DOHH2 (cell line): ENCODE results near the gene SMG6.

Source experiments
- H3F3A ChIP-seq: fragments of 200-600 bp; sonication (generic), shearing (Covaris generic); 2 replicates; pipeline ENCODE4 v1.6.0; 2016; ENCODE audit warnings: antibody characterized with exemption, mild to moderate bottlenecking; ENCODE audit not compliant: control insufficient read depth, insufficient read depth
- H3K27ac ChIP-seq: fragments of 200-600 bp; sonication (generic); 2 replicates; pipeline ENCODE4 v1.5.1; 2014; ENCODE audit warnings: low read depth, mild to moderate bottlenecking, low read length, moderate library complexity
- H3K27me3 ChIP-seq: fragments of 200-600 bp; sonication (generic); 2 replicates; pipeline ENCODE4 v1.6.1; 2014; ENCODE audit warnings: mild to moderate bottlenecking, low read length, mixed read lengths; ENCODE audit not compliant: control insufficient read depth
- H3K36me3 ChIP-seq: fragments of 200-600 bp; sonication (generic); 2 replicates; pipeline ENCODE4 v1.6.1; 2014; ENCODE audit warnings: mild to moderate bottlenecking, low read length, moderate library complexity, mixed read lengths; ENCODE audit not compliant: control insufficient read depth
- H3K4me1 ChIP-seq: fragments of 200-600 bp; sonication (generic); 2 replicates; pipeline ENCODE4 v1.6.1; 2014; ENCODE audit warnings: mild to moderate bottlenecking, low read length, mixed read lengths; ENCODE audit not compliant: control insufficient read depth
- H3K4me2 ChIP-seq: fragments of 200-600 bp; sonication (generic); 2 replicates; pipeline ENCODE4 v1.6.0; 2014; ENCODE audit warnings: mild to moderate bottlenecking, low read length, moderate library complexity
- H3K4me3 ChIP-seq: fragments of 200-600 bp; sonication (generic); 2 replicates; pipeline ENCODE4 v1.5.1; 2014; ENCODE audit warnings: mild to moderate bottlenecking, low read length, mixed read lengths
- H3K79me2 ChIP-seq: fragments of 200-600 bp; sonication (generic); 2 replicates; pipeline ENCODE4 v1.6.1; 2014; ENCODE audit warnings: mild to moderate bottlenecking, low read length, mixed read lengths; ENCODE audit not compliant: control insufficient read depth
- H3K9me2 ChIP-seq: fragments of 200-600 bp; sonication (generic); replicated peaks from 2 replicates; pipeline ENCODE4 v1.6.1; 2014; ENCODE audit warnings: mild to moderate bottlenecking, low read length, mixed read lengths; ENCODE audit not compliant: control insufficient read depth
- H3K9me3 ChIP-seq: fragments of 200-600 bp; sonication (generic); 2 replicates; pipeline ENCODE4 v1.6.1; 2014; ENCODE audit warnings: antibody characterized with exemption, low read length, mixed read lengths; ENCODE audit not compliant: control insufficient read depth, insufficient read depth
- H4K20me1 ChIP-seq: fragments of 200-600 bp; sonication (generic); 2 replicates; pipeline ENCODE4 v1.6.0; 2014; ENCODE audit warnings: low read depth, mild to moderate bottlenecking, antibody characterized with exemption, low read length, moderate library complexity; ENCODE audit not compliant: control insufficient read depth, insufficient read depth
- EZH2phosphoT487 ChIP-seq: fragments of 200-600 bp; sonication (generic); IDR thresholded peaks from 2 replicates; pipeline ENCODE4 v1.6.1; 2017; ENCODE audit warnings: borderline replicate concordance, mild to moderate bottlenecking, antibody characterized with exemption, low read length, moderate library complexity, mixed read lengths
- TF ChIP-seq, protein P1 (sequence below): fragments of 200-600 bp; sonication (generic); IDR thresholded peaks from one replicate; pipeline ENCODE4 v1.5.1; 2014; ENCODE audit warnings: antibody characterized with exemption, mild to moderate bottlenecking, low read depth, low read length; ENCODE audit not compliant: poor library complexity, severe bottlenecking

The SMG6 gene

DNA sequence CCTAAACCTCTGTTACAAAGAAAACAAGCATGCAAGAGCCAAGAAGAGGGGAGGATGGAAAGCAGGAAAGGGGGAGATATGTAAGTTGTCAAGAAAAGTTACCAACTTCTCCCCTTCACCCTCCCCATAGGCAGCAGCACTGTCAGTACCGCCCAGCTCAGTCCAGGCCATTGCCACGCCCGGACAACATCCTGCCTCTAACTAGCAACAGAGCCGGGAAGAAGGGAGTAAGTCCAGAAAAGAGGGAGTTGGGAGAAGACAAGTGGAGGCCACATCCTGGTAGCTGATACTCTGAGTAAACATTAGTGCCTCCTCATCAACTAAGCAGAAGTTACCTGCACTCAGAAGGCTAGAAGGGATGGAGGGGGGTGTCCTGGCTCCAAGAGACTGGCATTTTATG lies 113.6 kb downstream of the SMG6 start:
- TF ChIP-seq, protein P1, sequence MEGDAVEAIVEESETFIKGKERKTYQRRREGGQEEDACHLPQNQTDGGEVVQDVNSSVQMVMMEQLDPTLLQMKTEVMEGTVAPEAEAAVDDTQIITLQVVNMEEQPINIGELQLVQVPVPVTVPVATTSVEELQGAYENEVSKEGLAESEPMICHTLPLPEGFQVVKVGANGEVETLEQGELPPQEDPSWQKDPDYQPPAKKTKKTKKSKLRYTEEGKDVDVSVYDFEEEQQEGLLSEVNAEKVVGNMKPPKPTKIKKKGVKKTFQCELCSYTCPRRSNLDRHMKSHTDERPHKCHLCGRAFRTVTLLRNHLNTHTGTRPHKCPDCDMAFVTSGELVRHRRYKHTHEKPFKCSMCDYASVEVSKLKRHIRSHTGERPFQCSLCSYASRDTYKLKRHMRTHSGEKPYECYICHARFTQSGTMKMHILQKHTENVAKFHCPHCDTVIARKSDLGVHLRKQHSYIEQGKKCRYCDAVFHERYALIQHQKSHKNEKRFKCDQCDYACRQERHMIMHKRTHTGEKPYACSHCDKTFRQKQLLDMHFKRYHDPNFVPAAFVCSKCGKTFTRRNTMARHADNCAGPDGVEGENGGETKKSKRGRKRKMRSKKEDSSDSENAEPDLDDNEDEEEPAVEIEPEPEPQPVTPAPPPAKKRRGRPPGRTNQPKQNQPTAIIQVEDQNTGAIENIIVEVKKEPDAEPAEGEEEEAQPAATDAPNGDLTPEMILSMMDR: no peak
- no peak for TF ChIP-seq EZH2phosphoT487

DNA sequence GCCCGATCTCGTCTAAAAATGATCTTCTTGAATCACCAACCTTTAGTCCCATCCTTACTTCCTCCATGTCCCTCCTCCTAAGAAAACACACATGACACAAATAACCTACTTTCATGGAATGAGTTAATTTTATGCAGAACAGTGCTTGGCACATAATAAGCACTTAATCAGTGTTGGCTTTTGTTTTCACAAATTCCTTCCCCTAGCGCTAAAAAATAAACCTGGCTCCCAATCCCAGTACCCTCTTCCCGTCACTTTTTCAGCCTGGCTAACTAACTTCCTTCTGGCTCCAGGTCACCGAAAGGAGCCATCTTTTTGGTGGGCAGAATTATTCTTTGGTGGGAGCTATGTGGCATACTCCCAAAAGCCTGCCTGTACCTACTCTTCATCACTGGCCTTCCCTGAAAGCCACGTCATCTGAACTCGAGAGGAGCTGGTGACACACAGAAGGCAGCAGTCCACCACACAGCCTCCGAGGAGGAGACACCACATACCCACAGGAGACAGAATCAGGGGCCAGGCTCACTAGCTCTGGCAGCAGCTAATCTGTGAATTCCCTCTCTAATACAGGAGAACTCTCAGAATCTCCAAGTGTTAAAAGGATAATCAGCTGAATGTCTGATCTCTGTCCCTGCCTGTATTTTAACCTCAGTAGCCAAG lies 114.5 kb downstream of the SMG6 start:
- Histone ChIP-seq H3K27me3 (no peaks in the 10 kb centered on the region), H3K4me3 (no peak overlapping the region), H3F3A (no peaks in the 10 kb centered on the region), H3K4me1 (peaks cover 9% of the 10 kb centered on the region), H3K4me2 (no peak overlapping the region), H3K36me3 (peaks cover 9% of the 10 kb centered on the region), H4K20me1 (no peaks in the 10 kb centered on the region), H3K27ac (no peak overlapping the region), H3K79me2 (no peaks in the 10 kb centered on the region), H3K9me3 (no peaks in the 10 kb centered on the region), H3K9me2 (no peaks in the 10 kb centered on the region)
- TF ChIP-seq, protein P1: no peak
- no peak for TF ChIP-seq EZH2phosphoT487

More for the DNA sequence above, 113.6 kb downstream of the SMG6 start:
- no peaks in the 10 kb centered on the region for H3F3A ChIP-seq
- no peak overlapping the region for H3K4me2 ChIP-seq
- H3K36me3 ChIP-seq: peaks cover 8% of the 10 kb centered on the region
- no peaks in the 10 kb centered on the region for H3K79me2 ChIP-seq
- H3K9me3 ChIP-seq: no peaks in the 10 kb centered on the region
- no peak overlapping the region for H3K4me3 ChIP-seq
- no peak overlapping the region for H3K27ac ChIP-seq
- no peaks in the 10 kb centered on the region for H3K27me3 ChIP-seq
- no peaks in the 10 kb centered on the region for H3K9me2 ChIP-seq
- peaks cover 9% of the 10 kb centered on the region for H3K4me1 ChIP-seq
- no peaks in the 10 kb centered on the region for H4K20me1 ChIP-seq

DNA sequence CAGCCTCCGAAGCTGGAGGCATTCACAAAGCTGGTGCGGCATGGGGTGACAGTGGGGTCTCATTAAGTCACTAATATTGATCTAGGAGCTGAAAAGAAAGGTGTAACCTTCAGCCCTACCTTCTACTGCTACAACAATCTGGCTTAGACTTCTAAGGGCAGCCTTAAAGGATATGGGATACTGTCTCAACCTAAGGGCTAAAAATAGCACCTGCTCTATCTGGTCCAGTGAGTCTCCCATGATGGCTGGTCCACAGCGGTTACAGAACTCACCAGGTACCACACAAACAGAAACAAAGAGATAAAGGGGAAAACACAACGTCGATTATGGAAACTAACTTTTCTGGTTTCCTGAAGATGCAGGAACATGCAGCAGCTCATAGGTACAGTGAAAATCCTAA lies 115.8 kb downstream of the SMG6 start:
- Histone ChIP-seq H3K79me2 (no peaks in the 10 kb centered on the region), H3K4me1 (peaks cover 4% of the 10 kb centered on the region), H3K4me3 (no peak overlapping the region), H3F3A (no peaks in the 10 kb centered on the region), H4K20me1 (no peaks in the 10 kb centered on the region), H3K36me3 (peaks cover 7% of the 10 kb centered on the region), H3K27me3 (no peaks in the 10 kb centered on the region), H3K4me2 (no peak overlapping the region), H3K9me3 (no peaks in the 10 kb centered on the region), H3K9me2 (no peaks in the 10 kb centered on the region), H3K27ac (no peak overlapping the region)
- no peak for TF ChIP-seq EZH2phosphoT487
- TF ChIP-seq, protein P1: no peak
